MM.1S (cell line): ENCODE measurements around the gene GGA2.
"Not testable (repeated sequence)": the region's sequence is repeated elsewhere in the genome, so short reads cannot be mapped to it uniquely, and the experiment has no call there.

ENCODE experiments used
- DNase-seq: peaks from one replicate; pipeline ENCODE4 v3.0.0-alpha.2; 2015
- H2AFZ ChIP-seq: fragments of 300-600 bp; sonication (generic); 2 replicates; pipeline ENCODE4 v1.6.0; 2016; ENCODE audit warnings: antibody characterized with exemption, low read length
- H3F3A ChIP-seq: fragments of 300-600 bp; sonication (generic); 2 replicates; pipeline ENCODE4 v1.6.1; 2016; ENCODE audit warnings: mild to moderate bottlenecking, antibody characterized with exemption, low read length, moderate library complexity, mixed read lengths; ENCODE audit not compliant: insufficient read depth
- H3K27ac ChIP-seq: fragments of 300-600 bp; sonication (generic); 2 replicates; pipeline ENCODE4 v1.5.1; 2016; ENCODE audit warnings: mild to moderate bottlenecking, low read length
- H3K27me3 ChIP-seq: fragments of 300-600 bp; sonication (generic); replicated peaks from 2 replicates; pipeline ENCODE4 v1.6.0; 2016; ENCODE audit warnings: low read length; ENCODE audit not compliant: insufficient read depth
- H3K36me3 ChIP-seq: fragments of 300-600 bp; sonication (generic); replicated peaks from 2 replicates; pipeline ENCODE4 v1.6.1; 2016; ENCODE audit warnings: mild to moderate bottlenecking, low read length, mixed read lengths; ENCODE audit not compliant: insufficient read depth
- H3K4me1 ChIP-seq: fragments of 300-600 bp; sonication (generic); 2 replicates; pipeline ENCODE4 v1.6.1; 2016; ENCODE audit warnings: low read length, mixed read lengths
- H3K4me2 ChIP-seq: fragments of 300-600 bp; sonication (generic); 2 replicates; pipeline ENCODE4 v1.6.0; 2016; ENCODE audit warnings: low read depth, low read length
- H3K4me3 ChIP-seq: fragments of 300-600 bp; sonication (generic); 2 replicates; pipeline ENCODE4 v1.5.1; 2016; ENCODE audit warnings: low read length, mixed read lengths
- H3K79me2 ChIP-seq: fragments of 300-600 bp; sonication (generic); 2 replicates; pipeline ENCODE4 v1.6.1; 2016; ENCODE audit warnings: mixed run types, low read length, mixed read lengths
- H3K9ac ChIP-seq: fragments of 300-600 bp; sonication (generic); 2 replicates; pipeline ENCODE4 v1.6.1; 2016; ENCODE audit warnings: low read length, mixed read lengths
- H3K9me2 ChIP-seq: fragments of 300-600 bp; sonication (generic); replicated peaks from 2 replicates; pipeline ENCODE4 v1.6.1; 2016; ENCODE audit warnings: mild to moderate bottlenecking, low read length, mixed read lengths; ENCODE audit not compliant: insufficient read depth
- H3K9me3 ChIP-seq: fragments of 300-600 bp; sonication (generic); replicated peaks from 2 replicates; pipeline ENCODE4 v1.6.1; 2016; ENCODE audit warnings: mild to moderate bottlenecking, low read length, mixed read lengths; ENCODE audit not compliant: insufficient read depth
- H4K20me1 ChIP-seq: fragments of 300-600 bp; sonication (generic); 2 replicates; pipeline ENCODE4 v1.6.1; 2016; ENCODE audit warnings: mild to moderate bottlenecking, low read length, moderate library complexity, mixed read lengths; ENCODE audit not compliant: insufficient read depth
- CTCF ChIP-seq: fragments of 300-600 bp; sonication (generic); IDR thresholded peaks from 2 replicates; pipeline ENCODE4 v1.5.1; 2016; ENCODE audit warnings: antibody characterized with exemption, low read length, mixed read lengths
- EZH2 ChIP-seq: fragments of 300-600 bp; sonication (generic); optimal IDR thresholded peaks from 2 replicates; pipeline ENCODE3; 2017; ENCODE audit warnings: low read depth, mild to moderate bottlenecking, antibody characterized with exemption, low read length, mixed read lengths
- EZH2phosphoT487 ChIP-seq: fragments of 300-600 bp; sonication (generic); IDR thresholded peaks from 2 replicates; pipeline ENCODE4 v1.6.1; 2018; ENCODE audit warnings: antibody characterized with exemption, low read length

Gene GGA2

DNA sequence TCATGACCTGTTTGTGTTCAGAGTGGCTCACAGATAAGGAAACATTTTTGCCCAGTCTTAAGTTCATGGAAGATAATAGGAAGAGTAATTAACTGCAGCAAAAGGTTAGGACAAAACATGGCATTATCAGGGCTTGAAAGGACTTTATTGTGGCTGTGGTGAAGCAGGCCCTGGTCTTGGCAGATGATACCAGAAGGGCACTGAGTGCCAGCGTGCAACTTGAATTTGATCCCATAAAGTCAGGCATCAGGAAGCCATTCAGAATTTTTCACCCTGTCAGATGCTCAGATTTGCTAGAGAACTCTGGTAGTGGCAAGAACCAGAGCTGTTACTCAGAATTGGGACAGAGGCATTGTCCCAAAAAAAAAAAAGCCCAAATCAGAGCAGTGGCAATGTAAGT is 46.1 kb downstream of the GGA2 start:
- Histone ChIP-seq H3K4me1 (no peaks in the 10 kb centered on the region), H3K79me2 (no peaks in the 10 kb centered on the region), H3K9me2 (no peaks in the 10 kb centered on the region), H3K4me2 (no peak overlapping the region), H2AFZ (no peak overlapping the region), H3K36me3 (peaks cover 7% of the 10 kb centered on the region; the same call in 1 of the 2 replicates), H3F3A (no peaks in the 10 kb centered on the region), H3K4me3 (no peak overlapping the region), H3K27ac (no peak overlapping the region), H3K9ac (no peak overlapping the region), H4K20me1 (no peaks in the 10 kb centered on the region), H3K9me3 (no peaks in the 10 kb centered on the region), H3K27me3 (no peaks in the 10 kb centered on the region)
- no peak for TF ChIP-seq EZH2phosphoT487
- no peak for TF ChIP-seq CTCF
- TF ChIP-seq EZH2: no peak
- no peak for DNase-seq

GRCh38 chr16:23462994-23463393 is 47.3 kb downstream of the GGA2 start:
- H4K20me1 ChIP-seq, H3K4me1 ChIP-seq, H3K4me2 ChIP-seq, H2AFZ ChIP-seq, H3K9me2 ChIP-seq, H3K4me3 ChIP-seq, H3F3A ChIP-seq, H3K9ac ChIP-seq, H3K36me3 ChIP-seq, H3K27ac ChIP-seq, H3K79me2 ChIP-seq, DNase-seq, H3K27me3 ChIP-seq, H3K9me3 ChIP-seq: not testable (repeated sequence)

GRCh38 chr16:23453338-23454052 is 56.8 kb downstream of the GGA2 start:
- Histone ChIP-seq H3K79me2 (peaks cover 14% of the 10 kb centered on the region), H4K20me1 (no peaks in the 10 kb centered on the region), H3K36me3 (no peaks in the 10 kb centered on the region), H3K9ac (peak overlapping the region; percentile 69; the same call in 1 of the 2 replicates), H3K4me2 (peak overlapping the region; percentile 86), H3K9me3 (no peaks in the 10 kb centered on the region), H3K27me3 (no peaks in the 10 kb centered on the region), H3K27ac (no peak overlapping the region), H3F3A (no peaks in the 10 kb centered on the region), H3K4me1 (peaks cover 4% of the 10 kb centered on the region; the same call in 1 of the 2 replicates), H3K4me3 (peak overlapping the region; percentile 85), H3K9me2 (no peaks in the 10 kb centered on the region), H2AFZ (peak overlapping the region; percentile 97)
- no peak for TF ChIP-seq EZH2
- no peak for TF ChIP-seq EZH2phosphoT487
- no peak for TF ChIP-seq CTCF
- no peak for DNase-seq

DNA sequence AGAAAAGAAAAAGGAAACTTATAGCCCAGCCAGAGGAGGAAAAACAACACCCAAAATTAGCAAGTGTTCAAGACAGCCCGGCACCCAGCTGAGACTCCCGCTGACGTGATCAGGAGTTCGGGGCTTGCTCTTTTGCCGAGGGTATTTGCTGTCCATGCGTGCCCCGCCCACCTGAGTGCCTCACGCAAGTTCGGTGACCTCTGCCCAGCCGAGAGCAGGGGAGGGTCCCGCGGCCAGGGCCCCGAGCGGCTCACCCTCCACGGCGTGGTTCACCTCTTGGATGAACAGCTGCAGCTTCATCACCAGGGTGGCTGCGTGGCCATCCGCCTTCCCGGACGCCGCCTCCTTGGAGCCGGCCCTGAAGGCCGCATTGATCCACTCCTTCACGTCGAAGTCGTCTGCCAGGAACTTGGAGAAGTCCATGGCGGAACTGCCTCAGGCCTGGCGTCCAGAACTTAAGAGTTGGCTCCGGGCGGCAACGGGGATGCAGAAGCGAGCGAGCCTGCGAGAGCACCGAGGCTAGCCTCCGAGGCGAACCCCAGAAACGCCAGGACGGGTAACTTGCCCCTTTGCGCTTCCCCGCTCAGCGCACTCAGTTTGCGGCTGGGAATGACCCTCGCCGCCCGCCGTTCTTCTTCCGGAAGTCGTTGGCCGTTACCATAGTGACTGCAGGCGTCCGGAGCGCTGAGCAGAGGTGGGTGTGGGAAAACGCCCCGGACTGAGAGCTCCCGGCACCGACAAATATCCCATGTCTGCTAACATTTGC is 57.5 kb downstream of the GGA2 start, which contains the start of gene COG7:
TSS of gene COG7 (minus strand) at position 618 of the 766 bp plus-strand sequence. CDS start at position 423, 195 bp downstream.
- Histone ChIP-seq H3K4me3 (peak within 1 kb of the TSS; percentile 85), H3K9ac (peak within 1 kb of the TSS; percentile 69), H3K27me3 (no peaks in the 10 kb centered on the region), H4K20me1 (no peaks in the 10 kb centered on the region), H3F3A (no peaks in the 10 kb centered on the region), H2AFZ (peak within 1 kb of the TSS; percentile 97), H3K9me3 (no peaks in the 10 kb centered on the region), H3K79me2 (peaks cover 14% of the 10 kb centered on the region), H3K4me2 (peak within 1 kb of the TSS; percentile 86), H3K27ac (peak within 1 kb of the TSS; percentile 41; the same call in 1 of the 2 replicates), H3K4me1 (peaks cover 4% of the 10 kb centered on the region; the same call in 1 of the 2 replicates), H3K36me3 (no peaks in the 10 kb centered on the region), H3K9me2 (no peaks in the 10 kb centered on the region)
- DNase-seq: peak; percentile 88
- TF ChIP-seq EZH2 (no peak), EZH2phosphoT487 (no peak), CTCF (no peak)
